Activated CD4-positive, alpha-beta T cell treated with anti-CD3 and anti-CD28 coated beads, Interleukin-2, amount 10 ng/mL, durations not matched to agents 7 days and 5 days (primary cell): ENCODE measurements around the gene DRC1. TPM values are rescaled to one million over a fixed set of nuclear protein-coding genes. Genes with fewer than 3 reads are reported as not detected.
A peak's percentile ranks its signal among the peaks of the same experiment; 100 is the strongest.

ENCODE experiments used
- CTCF ChIA-PET: fragments of 350-600 bp; sonication (Branson Sonifier 250); formaldehyde crosslinking; loops from one replicate; lab custom pipeline; 2021; ENCODE audit warnings: antibody characterized with exemption; lab: Charles Lee
- POLR2A ChIA-PET: fragments of 350-600 bp; sonication (Branson Sonifier 250); formaldehyde crosslinking; loops from one replicate; lab custom pipeline; 2021; ENCODE audit warnings: antibody characterized with exemption; lab: Charles Lee
- DNase-seq: peaks from one replicate; pipeline ENCODE4 v3.0.0-alpha.2; 2020
- H3K27ac Mint-ChIP-seq: one replicate; pipeline ENCODE4 v1.8.0; 2021; ENCODE audit warnings: mild to moderate bottlenecking, moderate library complexity, mixed read lengths
- H3K27me3 Mint-ChIP-seq: one replicate; pipeline ENCODE4 v1.8.0; 2021; ENCODE audit warnings: mixed read lengths
- H3K36me3 Mint-ChIP-seq: one replicate; pipeline ENCODE4 v1.8.0; 2021; ENCODE audit warnings: low read depth, mixed read lengths
- H3K4me1 Mint-ChIP-seq: one replicate; pipeline ENCODE4 v1.8.0; 2021; ENCODE audit warnings: mixed read lengths
- H3K4me3 Mint-ChIP-seq: one replicate; pipeline ENCODE4 v1.8.0; 2021; ENCODE audit warnings: mild to moderate bottlenecking, moderate library complexity, mixed read lengths
- H3K9me3 Mint-ChIP-seq: one replicate; pipeline ENCODE4 v1.8.0; 2021; ENCODE audit warnings: mixed read lengths
- total RNA-seq, 2 experiments: library from RNA; stranded (reverse); gene quantifications; one replicate each; pipeline ENCODE4 v1.2.3, GENCODE V29; 2021

DRC1 gene
- total RNA-seq, 2 experiments from 2014 or later, result not detected

DNA sequence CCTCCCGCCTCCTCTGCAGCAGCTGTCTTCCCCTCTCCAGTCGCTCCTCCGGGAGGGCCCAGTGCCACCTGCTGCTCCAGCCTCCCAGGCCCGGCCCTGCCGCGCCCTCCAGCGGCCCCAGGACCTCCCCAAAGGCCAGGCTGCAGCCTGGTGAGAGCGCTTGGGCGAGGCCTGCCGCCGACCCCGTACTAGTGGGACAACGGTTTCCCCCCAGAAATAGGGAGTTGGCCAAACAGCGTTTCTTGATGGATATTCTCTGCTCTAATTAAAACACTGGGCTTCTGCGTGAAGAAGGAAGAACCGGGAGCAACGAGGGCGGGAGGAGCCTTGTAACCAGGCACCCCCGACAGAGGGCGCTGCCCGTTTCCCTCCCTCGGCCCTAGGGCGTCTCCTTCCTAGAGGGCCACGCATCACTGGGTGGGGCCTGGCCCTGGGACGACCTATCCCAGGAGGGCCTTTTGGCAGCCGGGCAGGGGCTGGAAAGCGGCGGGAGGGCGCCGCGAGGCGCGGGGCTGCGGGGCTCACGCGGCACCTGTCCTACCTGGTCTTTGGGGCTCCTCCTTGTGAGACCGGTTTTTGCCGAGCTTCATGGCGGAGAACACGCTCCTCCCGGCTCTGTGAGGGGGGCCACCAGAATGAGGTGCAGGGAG, 101.6 kb downstream of the DRC1 start:
- H3K4me1 Mint-ChIP-seq, result peaks cover 8% of the 10 kb centered on the region
- no peaks in the 10 kb centered on the region for H3K36me3 Mint-ChIP-seq
- peaks cover 5% of the 10 kb centered on the region for H3K27me3 Mint-ChIP-seq
- DNase-seq, result peak; percentile 85
- H3K9me3 Mint-ChIP-seq, result no peaks in the 10 kb centered on the region
- ChIA-PET POLR2A (no interaction called here), CTCF (interaction anchor here (0.5 to 2.4 kb wide), 16 partner anchors 10 to 534 kb away, joined by 3 to 12 read pairs (median 3); no protein-coding TSS in a partner anchor)
- peak overlapping the region; percentile 64 for H3K4me3 Mint-ChIP-seq
- peak overlapping the region; percentile 70 for H3K27ac Mint-ChIP-seq

DNA sequence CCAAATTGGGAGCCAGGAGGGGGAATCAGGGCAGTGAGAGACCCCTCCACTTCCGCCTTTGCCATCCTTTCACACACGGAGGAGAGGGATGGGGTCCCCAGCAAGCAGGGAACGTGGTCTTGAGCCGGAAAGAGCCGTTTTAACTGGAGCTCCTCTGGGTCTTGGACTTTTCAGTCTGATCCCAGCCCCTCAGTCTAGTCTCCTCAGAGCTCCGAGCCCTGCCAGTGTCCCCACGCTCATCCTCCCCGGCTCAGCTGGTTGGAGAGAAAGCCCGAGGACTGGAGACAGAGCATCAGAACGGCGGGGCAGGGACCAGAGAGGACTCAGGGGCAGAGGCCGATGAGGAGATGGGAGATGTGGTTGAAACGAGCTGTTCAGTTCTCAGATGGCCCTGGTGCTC, 102.3 kb downstream of the DRC1 start:
- Mint-ChIP-seq H3K27ac (peak overlapping the region; percentile 70), H3K9me3 (no peaks in the 10 kb centered on the region), H3K4me1 (peaks cover 8% of the 10 kb centered on the region), H3K27me3 (peaks cover 3% of the 10 kb centered on the region), H3K36me3 (no peaks in the 10 kb centered on the region), H3K4me3 (peak overlapping the region; percentile 64)
- no peak for DNase-seq
- ChIA-PET CTCF (interaction anchor here (0.6 to 2.4 kb wide), 8 partner anchors 12 to 326 kb away, joined by 3 to 12 read pairs (median 3); no protein-coding TSS in a partner anchor), POLR2A (no interaction called here)

DNA sequence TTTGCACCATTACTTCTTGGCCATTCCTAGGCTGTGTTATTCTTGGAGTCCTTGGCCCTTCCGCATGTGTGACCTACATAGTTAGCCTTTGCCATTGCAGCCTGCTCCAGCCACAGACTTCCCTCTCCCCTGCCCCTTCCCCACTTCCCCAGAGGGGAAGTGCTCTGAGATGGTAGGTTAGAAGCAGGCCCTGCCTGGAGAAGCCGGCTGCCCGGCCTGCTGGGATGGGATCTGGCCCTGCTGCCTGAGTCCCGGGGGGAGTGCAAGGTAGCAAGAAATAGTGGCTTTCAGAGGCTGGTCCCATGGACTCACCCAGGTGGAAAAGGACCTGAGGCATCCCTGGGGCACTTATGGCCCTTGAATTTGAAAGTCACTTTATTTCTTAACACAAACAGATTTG, 104.6 kb downstream of the DRC1 start:
- Mint-ChIP-seq H3K27me3 (peaks cover 4% of the 10 kb centered on the region), H3K4me3 (no peak overlapping the region), H3K4me1 (peaks cover 8% of the 10 kb centered on the region), H3K9me3 (no peaks in the 10 kb centered on the region), H3K36me3 (no peaks in the 10 kb centered on the region), H3K27ac (no peak overlapping the region)
- DNase-seq, result no peak
- POLR2A ChIA-PET, result no interaction called here
- CTCF ChIA-PET, result no interaction called here

Other genes starting within 250 kb of the DRC1 start
- gene GAREM2, start 228.8 kb upstream of the DRC1 start, total RNA-seq, result 1 to 10 TPM; 2.9 to 3.5 TPM
- gene HADHA, start 157.3 kb upstream of the DRC1 start, total RNA-seq, result 100 to 1,000 TPM; 117 to 124 TPM
- gene HADHB, start 157.0 kb upstream of the DRC1 start, total RNA-seq, result 10 to 100 TPM; 65.2 to 72.7 TPM
- 10 to 100 TPM; 26.9 to 29.7 TPM for gene SELENOI, start 55.8 kb upstream of the DRC1 start, total RNA-seq
- gene ADGRF3, start 55.1 kb upstream of the DRC1 start, total RNA-seq, result 1 to 10 TPM; 6.5 to 7.4 TPM
- gene OTOF, start 76.2 kb downstream of the DRC1 start, total RNA-seq, result 10 to 100 TPM; 11.7 to 12.3 TPM
- not detected for gene CIB4, start 239.4 kb downstream of the DRC1 start, total RNA-seq